Mammary epithelial cell (primary cell): ENCODE measurements around the gene RTN4R.

Source experiments
- CTCF ChIP-seq, 2 donors: IDR thresholded peaks in 1 of 2; conservative IDR thresholded peaks in 1 of 2; 2 replicates each; pipeline ENCODE4 v1.5.1; 2011 to 2012; ENCODE audit warnings: inconsistent platforms in 2 of 2, low read length in 2 of 2, mild to moderate bottlenecking in 2 of 2, control low read depth in 1 of 2, low read depth in 1 of 2; ENCODE audit not compliant: insufficient read depth in 1 of 2; ENCODE audit errors: extremely low read depth in 1 of 2
- EZH2 ChIP-seq: IDR thresholded peaks from 2 replicates; pipeline ENCODE4 v1.6.1; 2012; ENCODE audit warnings: low read length, inconsistent platforms, borderline replicate concordance

- no peak for TF ChIP-seq CTCF (conservative IDR thresholded peaks at IDR 0.05 in 1 of 2, IDR thresholded peaks at IDR 0.05 in 1 of 2; ENCODE audit: extremely low read depth in 1 of 2, insufficient read depth in 1 of 2, low read depth in 1 of 2, low read length in 2 of 2)
- no peak for TF ChIP-seq EZH2
Measured at GRCh38 chr22:20247608-20248171, 20.4 kb downstream of the RTN4R start.
